HepG2 (cell line): ENCODE data around the gene IGHMBP2. TPM values are rescaled to one million over a fixed set of nuclear protein-coding genes. Genes with fewer than 3 reads are reported as not detected.

ENCODE experiments used
- ATAC-seq: fragments of 200-7000 bp; cut with Tn5 transposase; 3 replicates; pipeline ENCODE4 v1.9.1; 2020; ENCODE audit warnings: mild to moderate bottlenecking, moderate library complexity
- BruUV-seq: library from RNA; stranded (reverse); fragments of 400-500 nt; replicated peaks from 2 replicates; lab custom pipeline; 2021; lab: Mats Ljungman, UMichigan
- CTCF ChIA-PET: fragments of 300-600 bp; formaldehyde crosslinking; extraction: SDS; loops from one replicate; lab custom pipeline; 2021; ENCODE audit warnings: low total read pairs, inconsistent platforms, low intra/inter-chr PET ratio; lab: Yijun Ruan, JAX
- POLR2A ChIA-PET: fragments of 350-600 bp; sonication (Branson Sonifier 250); formaldehyde crosslinking; loops from one replicate; lab custom pipeline; 2020; ENCODE audit warnings: antibody characterized with exemption, inconsistent platforms; lab: Yijun Ruan, JAX
- DNase-seq: peaks from one replicate; pipeline ENCODE4 v3.0.0-alpha.2; 2015; ENCODE audit warnings: low spot score
- FAIRE-seq: peaks from 3 replicates; lab custom pipeline; 2011; peaks lifted over from hg19 to GRCh38; lab: Jason Lieb, UNC
- H2AFZ ChIP-seq: one replicate; pipeline ENCODE4 v1.6.1; 2011; ENCODE audit warnings: low read length, inconsistent platforms
- H3K27ac ChIP-seq: fragments of 300-600 bp; 3 replicates; pipeline ENCODE4 v1.8.0; 2011; ENCODE audit warnings: mixed run types, mild to moderate bottlenecking, mixed read lengths, low read length, inconsistent platforms; ENCODE audit not compliant: insufficient read depth; ENCODE audit errors: extremely low read length
- H3K27me3 ChIP-seq, 2 experiments: fragments of 200-600 bp in 1 of 2; 2 replicates in 1 of 2; 3 replicates in 1 of 2; pipeline versions ENCODE4 v1.6.0 to v1.8.0; 2011; ENCODE audit warnings: low read length in 2 of 2, mild to moderate bottlenecking in 2 of 2, moderate library complexity in 2 of 2, inconsistent platforms in 1 of 2; ENCODE audit not compliant: insufficient read depth in 2 of 2, control insufficient read depth in 1 of 2
- H3K36me3 ChIP-seq, 2 experiments: fragments of 200-600 bp in 1 of 2; replicated peaks in 1 of 2; 2 replicates in 1 of 2; 3 replicates in 1 of 2; pipeline versions ENCODE4 v1.5.1 to v1.8.0; 2011; ENCODE audit warnings: low read length in 2 of 2, inconsistent platforms in 1 of 2; ENCODE audit not compliant: insufficient read depth in 2 of 2, control insufficient read depth in 1 of 2
- H3K4me1 ChIP-seq: 2 replicates; pipeline ENCODE4 v1.5.1; 2012; ENCODE audit warnings: low read length, inconsistent platforms; ENCODE audit not compliant: insufficient read depth
- H3K4me2 ChIP-seq: 2 replicates; pipeline ENCODE4 v1.6.0; 2011; ENCODE audit warnings: low read depth, low read length, inconsistent platforms
- H3K4me3 ChIP-seq, 3 experiments: fragments of 200-600 bp in 1 of 3; sonication (generic), shearing (Covaris generic) in 1 of 3; replicated peaks in 1 of 3; 2 replicates each; pipeline ENCODE4 v1.5.1; 2011 to 2016; ENCODE audit warnings: low read length in 3 of 3, inconsistent platforms in 2 of 3, low read depth in 2 of 3, mild to moderate bottlenecking in 2 of 3, control low read depth in 1 of 3, mixed read lengths in 1 of 3; ENCODE audit not compliant: insufficient read depth in 1 of 3
- H3K79me2 ChIP-seq: one replicate; pipeline ENCODE4 v1.6.1; 2011; ENCODE audit warnings: low read length, inconsistent platforms; ENCODE audit not compliant: insufficient read depth
- H3K9ac ChIP-seq: 2 replicates; pipeline ENCODE4 v1.6.0; 2011; ENCODE audit warnings: mild to moderate bottlenecking, low read depth, low read length, inconsistent platforms; ENCODE audit not compliant: insufficient read depth
- H3K9me3 ChIP-seq: 2 replicates; pipeline ENCODE4 v1.5.1; 2012; ENCODE audit warnings: mild to moderate bottlenecking, low read length
- H4K20me1 ChIP-seq: 2 replicates; pipeline ENCODE4 v1.6.0; 2011; ENCODE audit warnings: inconsistent platforms, mild to moderate bottlenecking, low read length, moderate library complexity; ENCODE audit not compliant: insufficient read depth
- MTF2 ChIP-seq: sonication (generic); formaldehyde crosslinking; IDR thresholded peaks from 2 replicates; pipeline ENCODE4 v1.5.0; 2020; ENCODE audit warnings: missing genetic modification reagents, borderline replicate concordance
- NFE2L1 ChIP-seq: sonication (generic); formaldehyde crosslinking; IDR thresholded peaks from 2 replicates; pipeline ENCODE4 v1.4.0; 2020; ENCODE audit warnings: missing genetic modification reagents, mild to moderate bottlenecking, borderline replicate concordance
- NFKBIZ ChIP-seq: IDR thresholded peaks from 2 replicates; pipeline ENCODE4 v1.6.1; 2018; ENCODE audit warnings: missing genetic modification reagents, missing compliant biosample characterization
- RFX5 ChIP-seq: IDR thresholded peaks from 2 replicates; pipeline ENCODE4 v1.6.1; 2011; ENCODE audit warnings: low read depth, low read length, improper control_type of control experiment
- STAT6 ChIP-seq: sonication (generic); formaldehyde crosslinking; IDR thresholded peaks from 2 replicates; pipeline ENCODE4 v1.4.0; 2020; ENCODE audit warnings: missing genetic modification reagents, mild to moderate bottlenecking, borderline replicate concordance
- U2AF2 ChIP-seq: fragments of 200-400 bp; formaldehyde crosslinking; IDR thresholded peaks from 2 replicates; pipeline ENCODE4 v1.6.1; 2017; ENCODE audit warnings: low read depth, mild to moderate bottlenecking, low read length
- ZFAT ChIP-seq: sonication (generic); formaldehyde crosslinking; conservative IDR thresholded peaks from 2 replicates; pipeline ENCODE4 v1.8.1; 2023; ENCODE audit warnings: missing genetic modification reagents, inconsistent platforms
- ZNF543 ChIP-seq: sonication (generic); formaldehyde crosslinking; IDR thresholded peaks from 2 replicates; pipeline ENCODE4 v1.4.0; 2020; ENCODE audit warnings: mild to moderate bottlenecking, missing genetic modification reagents
- WGBS: methylation state at CpG from one replicate; pipeline ENCODE4 v1.1.6; 2017; ENCODE audit warnings: low lambda C conversion rate; 5-methylcytosine and 5-hydroxymethylcytosine counted together
- in situ Hi-C: cut with HindIII; loops from 2 replicates; pipeline ENCODE4 v1.10.0; 2017; ENCODE audit warnings: low pct_unique_long_range_greater_than_20kb; ENCODE audit not compliant: extremely low pct_ligation_motif_present
- intact Hi-C: fragments of 100-400 bp; cut with micrococcal nuclease; formaldehyde crosslinking; loops from one replicate; pipeline ENCODE4 v1.10.0; 2022; ENCODE audit not compliant: unreplicated experiment
- polyA plus RNA-seq, 8 experiments: library from polyadenylated mRNA; depleted of rRNA in 3 of 8; stranded (reverse) in 7 of 8; unstranded in 1 of 8; fragments of >200 nt; fragmentation: Illumina TruSeq in 4 of 8; extraction: Trizol in 4 of 8; gene quantifications; 2 replicates each; pipeline versions ENCODE4 v1.2.1 to v1.2.3, GENCODE V29; 2011 to 2016; ENCODE audit warnings: low read depth in 4 of 8, missing spikeins in 1 of 8, mixed read lengths in 1 of 8; ENCODE audit not compliant: insufficient read depth in 1 of 8
- total RNA-seq, 5 experiments: library from RNA; depleted of rRNA; stranded (reverse); fragments of >200 nt; fragmentation: Illumina TruSeq; extraction: Trizol; gene quantifications; 2 replicates each; pipeline ENCODE4 v1.2.3, GENCODE V29; 2016; ENCODE audit warnings: low read depth in 1 of 5
- TF ChIP-seq, protein P1 (sequence below), 2 experiments: fragments of 450-650 bp in 1 of 2; sonication (generic) in 1 of 2; formaldehyde crosslinking; IDR thresholded peaks; 2 replicates each; pipeline versions ENCODE4 v1.5.0 to v1.8.0; 2020 to 2022; ENCODE audit warnings: mild to moderate bottlenecking in 1 of 2, missing genetic modification reagents in 1 of 2

Gene IGHMBP2
- total and polyA plus RNA-seq, 2 of the 13 experiments (the other 11 are each of a cell fraction or from before 2014, with no cell fraction given), result 8.9 to 9.9 TPM

DNA sequence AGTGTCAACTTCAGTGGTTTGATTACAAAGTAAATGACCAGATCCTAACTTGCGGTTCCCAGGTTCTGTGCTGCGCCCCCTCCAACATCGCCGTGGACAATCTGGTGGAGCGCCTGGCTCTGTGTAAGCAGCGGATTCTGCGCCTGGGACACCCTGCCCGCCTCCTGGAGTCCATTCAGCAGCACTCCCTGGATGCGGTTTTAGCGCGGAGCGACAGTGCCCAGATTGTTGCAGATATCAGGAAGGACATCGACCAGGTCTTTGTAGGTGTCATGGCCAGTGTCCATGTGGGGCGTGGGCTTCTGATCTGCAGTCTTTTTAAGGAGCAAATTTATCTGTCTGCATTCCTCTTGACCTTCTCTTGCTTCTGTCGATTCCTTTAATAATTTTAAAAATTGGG lies 11.1 kb downstream of the IGHMBP2 start:
- Histone ChIP-seq H3K9ac (no peak overlapping the region), H3K4me2 (no peak overlapping the region), H4K20me1 (no peaks in the 10 kb centered on the region), H3K36me3 (peaks cover 25 to 72% of the 10 kb centered on the region in 2 experiments), H3K9me3 (no peaks in the 10 kb centered on the region), H2AFZ (no peak overlapping the region), H3K4me1 (no peaks in the 10 kb centered on the region), H3K27ac (no peak overlapping the region), H3K79me2 (no peaks in the 10 kb centered on the region), H3K4me3 (no peak overlapping the region), H3K27me3 (no peaks in the 10 kb centered on the region)
- FAIRE-seq, result no peak
- no TSS peak for BruUV-seq
- CTCF ChIA-PET, result no interaction called here
- intact Hi-C loops, result no loop called here
- POLR2A ChIA-PET, result no interaction called here
- WGBS, result 97% methylated on average over 15 of the region's 15 CpGs
- DNase-seq, result no peak
- in situ Hi-C loops, result no loop called here
- no peak for TF ChIP-seq STAT6 (CRISPR knock-in tag)
- no peak for TF ChIP-seq ZFAT (CRISPR knock-in tag)
- no peak for TF ChIP-seq RFX5
- TF ChIP-seq U2AF2, result no peak
- no peak for TF ChIP-seq MTF2 (CRISPR knock-in tag)
- no peak for TF ChIP-seq NFE2L1 (CRISPR knock-in tag)
- TF ChIP-seq ZNF543 (CRISPR knock-in tag), result no peak
- TF ChIP-seq, protein P1, sequence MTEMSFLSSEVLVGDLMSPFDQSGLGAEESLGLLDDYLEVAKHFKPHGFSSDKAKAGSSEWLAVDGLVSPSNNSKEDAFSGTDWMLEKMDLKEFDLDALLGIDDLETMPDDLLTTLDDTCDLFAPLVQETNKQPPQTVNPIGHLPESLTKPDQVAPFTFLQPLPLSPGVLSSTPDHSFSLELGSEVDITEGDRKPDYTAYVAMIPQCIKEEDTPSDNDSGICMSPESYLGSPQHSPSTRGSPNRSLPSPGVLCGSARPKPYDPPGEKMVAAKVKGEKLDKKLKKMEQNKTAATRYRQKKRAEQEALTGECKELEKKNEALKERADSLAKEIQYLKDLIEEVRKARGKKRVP (CRISPR knock-in tag; IDR thresholded peaks at IDR 0.05), result no peak
- TF ChIP-seq NFKBIZ, result no peak
- no peak for ATAC-seq
